ENCODE measurements around the gene SPEF2.
"Not testable (repeated sequence)": the region's sequence is repeated elsewhere in the genome, so short reads cannot be mapped to it uniquely, and the experiment has no call there.

SPEF2 gene

DNA sequence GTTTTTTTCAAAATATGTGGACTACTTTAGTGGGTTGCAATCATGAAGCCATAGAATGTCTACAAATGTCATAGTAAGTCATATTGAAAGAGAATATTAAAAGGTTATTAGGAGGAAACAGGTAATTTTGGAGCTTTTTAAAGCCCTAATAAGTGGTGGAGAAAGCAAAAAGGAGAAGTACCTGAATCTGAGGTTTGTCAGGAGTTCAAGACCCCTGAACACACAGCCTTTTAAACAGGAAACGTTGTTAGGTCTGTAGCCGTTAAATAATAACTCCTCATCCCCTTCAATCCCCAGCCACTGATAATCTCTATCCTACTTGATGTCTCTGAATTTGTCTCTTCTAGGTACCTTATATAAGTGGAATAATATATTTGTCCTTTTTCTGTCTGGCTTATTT, 51.1 kb downstream of the SPEF2 start:
- TF ChIP-seq CTCF (conservative IDR thresholded peaks at IDR 0.05) = no peak
- no peak for TF ChIP-seq ZFX (IDR thresholded peaks at IDR 0.05)
- H3K27ac ChIP-seq = no peak overlapping the region

- TF ChIP-seq ZFX (IDR thresholded peaks at IDR 0.05) (no peak), CTCF (conservative IDR thresholded peaks at IDR 0.05) (no peak)
- H3K27ac ChIP-seq = no peak overlapping the region
Measured at GRCh38 chr5:35671541-35672295, 54.1 kb downstream of the SPEF2 start.

DNA sequence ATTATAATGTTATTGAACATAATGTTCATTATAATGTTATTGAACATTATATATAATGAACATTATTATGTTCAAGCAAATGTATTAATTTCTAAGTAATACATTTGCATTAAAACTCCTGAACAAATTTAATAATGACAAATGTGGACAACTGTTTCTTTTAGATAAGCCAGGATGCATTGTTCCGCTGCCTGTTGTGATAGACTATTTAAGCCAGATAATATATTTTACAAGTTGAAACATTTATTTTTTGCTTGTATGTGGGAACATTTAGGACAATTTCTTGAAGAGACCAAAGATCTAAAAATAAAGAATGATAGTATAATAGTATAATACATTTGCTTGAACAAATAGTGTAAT, 54.6 kb downstream of the SPEF2 start:
- H3K27ac ChIP-seq = not testable (repeated sequence)

GRCh38 chr5:35672995-35673394, 55.3 kb downstream of the SPEF2 start:
- no peak for TF ChIP-seq ZFX (IDR thresholded peaks at IDR 0.05)
- no peak for TF ChIP-seq CTCF (conservative IDR thresholded peaks at IDR 0.05)
- H3K27ac ChIP-seq = no peak overlapping the region

DNA sequence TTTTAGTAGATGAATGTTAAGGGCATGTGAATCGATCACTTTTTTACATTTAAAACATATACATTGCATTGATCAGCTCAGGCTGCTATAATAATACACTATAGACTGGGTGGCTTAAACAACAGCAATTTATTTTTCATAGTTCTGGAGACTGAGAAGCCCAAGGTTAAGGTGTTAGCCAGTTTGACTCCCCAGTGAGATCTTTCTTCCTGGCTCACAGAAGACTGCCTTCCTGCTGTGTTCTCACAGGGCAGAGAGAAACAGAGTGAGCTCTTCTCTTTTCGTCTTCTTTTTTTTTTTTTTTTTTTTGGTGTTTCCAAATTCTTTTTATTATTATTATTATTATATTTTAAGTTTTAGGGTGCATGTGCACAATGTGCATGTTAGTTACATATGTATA, 56.4 kb downstream of the SPEF2 start:
- H3K27ac ChIP-seq = no peak overlapping the region
- TF ChIP-seq CTCF (conservative IDR thresholded peaks at IDR 0.05) (no peak), ZFX (IDR thresholded peaks at IDR 0.05) (no peak)

GRCh38 chr5:35675392-35675791, 57.7 kb downstream of the SPEF2 start:
- H3K27ac ChIP-seq = no peak overlapping the region
- TF ChIP-seq CTCF (conservative IDR thresholded peaks at IDR 0.05) (no peak), ZFX (IDR thresholded peaks at IDR 0.05) (no peak)

GRCh38 chr5:35677878-35678277, 60.2 kb downstream of the SPEF2 start:
- H3K27ac ChIP-seq = no peak overlapping the region
- TF ChIP-seq ZFX (IDR thresholded peaks at IDR 0.05) (no peak), CTCF (conservative IDR thresholded peaks at IDR 0.05) (no peak)

DNA sequence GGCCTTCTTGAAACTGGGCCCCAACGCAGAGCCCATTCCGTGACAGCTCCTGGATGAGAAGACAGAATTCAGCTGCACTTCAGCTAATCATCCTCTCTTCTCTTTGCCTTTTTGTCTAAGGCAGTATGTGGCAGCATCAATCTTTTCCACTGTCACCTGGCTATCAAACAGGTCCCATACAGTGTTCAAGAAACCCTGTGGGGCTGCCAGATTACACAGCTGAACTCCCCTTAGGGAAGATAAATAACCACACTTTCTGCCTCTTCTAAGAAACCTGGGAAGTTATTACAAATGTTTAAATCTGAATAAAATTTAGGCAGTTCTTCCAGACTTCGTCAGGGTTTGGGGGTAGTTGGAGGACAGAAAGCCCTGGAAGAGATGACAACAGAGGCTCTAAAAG, 61.0 kb downstream of the SPEF2 start:
- H3K27ac ChIP-seq = no peak overlapping the region
- TF ChIP-seq CTCF (conservative IDR thresholded peaks at IDR 0.05) = no peak
- TF ChIP-seq ZFX (IDR thresholded peaks at IDR 0.05) = no peak

All from C4-2B (cell line).